ENCODE results near the gene MRPL55. TPM values are rescaled to one million over a fixed set of nuclear protein-coding genes. Genes with fewer than 3 reads are reported as not detected.

MRPL55 gene
- total RNA-seq (2013) = 104 TPM
- 100 to 1,000 TPM in 2 of 3 donors, 10 to 100 TPM in 1; 99.8 to 277 (median 104) TPM for polyA plus RNA-seq
- 102 and 108 TPM in 2 replicates for polyA minus RNA-seq
- total RNA-seq = 2.6 to 18.9 (median 12.9) reads per million in 11 experiments

DNA sequence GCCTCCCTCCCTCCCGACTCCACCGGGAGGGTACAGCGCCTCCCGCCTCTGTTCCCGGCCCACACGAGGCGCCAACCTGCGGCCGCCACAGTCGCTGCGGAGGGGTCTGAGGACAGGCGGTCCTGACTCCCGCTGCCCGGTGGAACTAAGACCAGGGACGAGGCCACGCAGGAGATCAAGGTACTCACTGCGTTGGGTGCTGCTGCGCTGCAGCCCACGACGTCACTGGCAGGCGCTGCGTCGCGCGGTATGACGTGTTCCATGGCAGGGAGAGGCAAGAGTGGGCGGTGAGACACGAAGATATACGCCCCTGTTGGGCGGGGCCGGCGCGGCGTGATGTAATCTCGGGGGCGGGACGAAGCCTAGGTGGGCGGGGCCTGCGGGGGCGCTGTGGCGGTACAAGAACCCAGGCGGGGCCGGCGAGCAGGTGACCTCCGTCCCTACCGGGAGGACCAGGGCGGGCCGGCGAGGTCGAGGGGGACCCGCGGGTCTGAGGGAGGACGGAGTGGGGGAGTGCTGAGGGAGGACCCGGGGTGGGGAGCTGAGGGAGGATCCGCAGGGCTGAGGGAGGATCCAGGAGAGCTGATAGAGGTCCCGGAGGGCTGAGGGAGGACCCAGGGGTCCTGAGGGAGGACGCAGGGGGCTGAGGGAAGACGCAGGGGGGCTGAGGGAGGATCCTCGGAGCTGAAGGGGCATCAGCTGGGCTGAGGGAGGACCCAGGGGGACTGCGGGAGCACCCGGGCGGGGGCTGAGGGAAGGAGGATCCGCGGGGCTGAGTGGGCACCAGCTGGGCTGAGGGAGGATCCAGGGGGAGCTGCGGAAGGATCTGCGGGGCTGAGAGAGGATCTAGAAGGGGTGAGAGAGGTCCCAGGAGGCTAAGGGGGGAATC, at the start of gene MRPL55:
Gene MRPL55 (minus strand): TSS at position 227 of the 889 bp plus-strand sequence. CDS start 1,039 bp downstream, outside the sequence.
- Histone ChIP-seq H3K36me3 (replicated peaks in 1 of 2; ENCODE audit: control insufficient read depth in 1 of 2, insufficient read depth in 2 of 2, low read length in 2 of 2) (peaks cover 11 to 21% of the 10 kb centered on the region in 2 donors), H3K4me3 (replicated peaks in 1 of 3; ENCODE audit: low read depth in 2 of 3, low read length in 3 of 3) (peak within 1 kb of the TSS; percentile 83 to 92 (median 91)), H4K20me1 (ENCODE audit: insufficient read depth, low read length) (no peaks in the 10 kb centered on the region), H3K9me3 (replicated peaks in 1 of 2; ENCODE audit: control insufficient read depth in 1 of 2, insufficient read depth in 1 of 2, low read length in 2 of 2) (no peaks in the 10 kb centered on the region), H3K4me1 (ENCODE audit: control insufficient read depth in 1 of 2, insufficient read depth in 2 of 2, low read length in 2 of 2) (peaks cover 25 to 42% of the 10 kb centered on the region in 2 donors), H3K4me2 (replicated peaks; ENCODE audit: extremely low read depth, low read length, poor library complexity, severe bottlenecking) (peak within 1 kb of the TSS; percentile 92), H3K27me3 (ENCODE audit: control insufficient read depth in 2 of 2, insufficient read depth in 2 of 2, low read length in 2 of 2) (no peaks in the 10 kb centered on the region), H3K79me2 (ENCODE audit: insufficient read depth, low read length) (peaks cover 34% of the 10 kb centered on the region), H2AFZ (ENCODE audit: insufficient read depth, low read depth, low read length, poor library complexity, severe bottlenecking) (peak within 1 kb of the TSS; percentile 76), H3K9ac (ENCODE audit: insufficient read depth, low read length, poor library complexity, severe bottlenecking) (peak within 1 kb of the TSS; percentile 93), H3K27ac (ENCODE audit: low read depth in 1 of 2, low read length in 2 of 2) (peak within 1 kb of the TSS; percentile 81 to 98)
- under 1% methylated on average over 63 of the region's 66 CpGs for WGBS (ENCODE audit: insufficient coverage)
- Mint-ChIP-seq H3K4me3 (peak within 1 kb of the TSS; percentile 90 to 92), H3K36me3 (peaks cover 13 to 21% of the 10 kb centered on the region in 2 donors), H3K27me3 (ENCODE audit: low read depth in 3 of 3) (no peaks in the 10 kb centered on the region), H3K4me1 (peaks cover 37% of the 10 kb centered on the region), H3K27ac (peak within 1 kb of the TSS; percentile 89 to 97 (median 95)), H3K9me3 (peaks cover 0 to 3% (median 1%) of the 10 kb centered on the region in 7 donors)
- TF ChIP-seq CTCF (IDR thresholded peaks at IDR 0.05) = no peak
- intact Hi-C loops (cut with micrococcal nuclease) = loop anchor here (1.0 to 5.0 kb wide), 3 partner anchors 27 to 33 kb away; partner anchors contain the start of genes ARF1 (in 1 of the 2) and GUK1 (in 1 of the 2)
- peak; percentile 94 to 98 (median 97) for DNase-seq

- no peak for TF ChIP-seq CTCF (IDR thresholded peaks at IDR 0.05)
- no peaks in the 10 kb centered on the region for H4K20me1 ChIP-seq (ENCODE audit: insufficient read depth, low read length)
- no peak overlapping the region for H3K4me3 Mint-ChIP-seq
- no peaks in the 10 kb centered on the region for H3K79me2 ChIP-seq (ENCODE audit: insufficient read depth, low read length)
- no peak overlapping the region for H3K9ac ChIP-seq (ENCODE audit: insufficient read depth, low read length, poor library complexity, severe bottlenecking)
- no peaks in the 10 kb centered on the region for H3K36me3 Mint-ChIP-seq
- no peak overlapping the region for H3K4me3 ChIP-seq (replicated peaks in 1 of 3; ENCODE audit: low read depth in 2 of 3, low read length in 3 of 3)
- no peak overlapping the region for H2AFZ ChIP-seq (ENCODE audit: insufficient read depth, low read depth, low read length, poor library complexity, severe bottlenecking)
- no peak overlapping the region for H3K27ac ChIP-seq (ENCODE audit: low read depth in 1 of 2, low read length in 2 of 2)
- H3K4me1 Mint-ChIP-seq = peaks cover 13% of the 10 kb centered on the region
- H3K9me3 Mint-ChIP-seq = no peaks in the 10 kb centered on the region
- 95% methylated on average over 86 of the region's 98 CpGs for WGBS (ENCODE audit: insufficient coverage)
- no peak overlapping the region for H3K4me2 ChIP-seq (replicated peaks; ENCODE audit: extremely low read depth, low read length, poor library complexity, severe bottlenecking)
- H3K4me1 ChIP-seq (ENCODE audit: control insufficient read depth in 1 of 2, insufficient read depth in 2 of 2, low read length in 2 of 2) = peaks cover 11 to 12% of the 10 kb centered on the region in 2 donors
- no peaks in the 10 kb centered on the region for H3K36me3 ChIP-seq (replicated peaks in 1 of 2; ENCODE audit: control insufficient read depth in 1 of 2, insufficient read depth in 2 of 2, low read length in 2 of 2)
- H3K27me3 Mint-ChIP-seq (ENCODE audit: low read depth in 3 of 3) = peaks cover 1 to 31% (median 20%) of the 10 kb centered on the region in 3 donors
- no peak for DNase-seq
- intact Hi-C loops (cut with micrococcal nuclease) = no loop called here
- peaks cover 0 to 16% of the 10 kb centered on the region in 2 donors for H3K27me3 ChIP-seq (ENCODE audit: control insufficient read depth in 2 of 2, insufficient read depth in 2 of 2, low read length in 2 of 2)
- H3K27ac Mint-ChIP-seq = no peak overlapping the region
- H3K9me3 ChIP-seq (replicated peaks in 1 of 2; ENCODE audit: control insufficient read depth in 1 of 2, insufficient read depth in 1 of 2, low read length in 2 of 2) = no peaks in the 10 kb centered on the region
Measured at GRCh38 chr1:228158151-228159007, 49.3 kb upstream of the MRPL55 start.

Measured in CD14-positive monocyte (primary cell).